ENCODE measurements around the gene IQCH.
A peak's percentile ranks its signal among the peaks of the same experiment; 100 is the strongest.

Gene IQCH

DNA sequence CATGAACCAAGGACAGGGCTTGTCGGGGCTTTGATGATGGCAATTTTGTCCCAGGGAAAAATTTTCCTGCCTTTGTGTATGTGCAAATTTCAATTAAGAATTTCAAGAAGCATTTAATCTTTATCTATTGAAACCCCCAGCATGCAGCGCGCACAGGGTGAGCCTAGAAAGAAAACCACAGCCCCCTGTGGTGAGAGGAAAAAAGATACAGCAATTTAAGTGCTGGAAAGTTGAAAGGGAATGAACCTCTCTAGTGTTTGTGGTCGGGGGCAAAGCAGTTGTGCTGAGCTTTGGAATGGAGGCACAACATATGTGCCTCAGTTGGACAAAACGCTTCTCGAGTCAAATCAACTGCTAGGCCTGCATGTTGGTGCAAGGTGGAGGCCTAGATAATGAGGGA is 154.6 kb downstream of the IQCH start:
- TF ChIP-seq, protein P1, sequence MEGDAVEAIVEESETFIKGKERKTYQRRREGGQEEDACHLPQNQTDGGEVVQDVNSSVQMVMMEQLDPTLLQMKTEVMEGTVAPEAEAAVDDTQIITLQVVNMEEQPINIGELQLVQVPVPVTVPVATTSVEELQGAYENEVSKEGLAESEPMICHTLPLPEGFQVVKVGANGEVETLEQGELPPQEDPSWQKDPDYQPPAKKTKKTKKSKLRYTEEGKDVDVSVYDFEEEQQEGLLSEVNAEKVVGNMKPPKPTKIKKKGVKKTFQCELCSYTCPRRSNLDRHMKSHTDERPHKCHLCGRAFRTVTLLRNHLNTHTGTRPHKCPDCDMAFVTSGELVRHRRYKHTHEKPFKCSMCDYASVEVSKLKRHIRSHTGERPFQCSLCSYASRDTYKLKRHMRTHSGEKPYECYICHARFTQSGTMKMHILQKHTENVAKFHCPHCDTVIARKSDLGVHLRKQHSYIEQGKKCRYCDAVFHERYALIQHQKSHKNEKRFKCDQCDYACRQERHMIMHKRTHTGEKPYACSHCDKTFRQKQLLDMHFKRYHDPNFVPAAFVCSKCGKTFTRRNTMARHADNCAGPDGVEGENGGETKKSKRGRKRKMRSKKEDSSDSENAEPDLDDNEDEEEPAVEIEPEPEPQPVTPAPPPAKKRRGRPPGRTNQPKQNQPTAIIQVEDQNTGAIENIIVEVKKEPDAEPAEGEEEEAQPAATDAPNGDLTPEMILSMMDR (IDR thresholded peaks at IDR 0.05; ENCODE audit: low read depth, low read length, missing control alignments), result no peak
- H3K4me3 ChIP-seq (ENCODE audit: low read depth, low read length), result no peak overlapping the region
- DNase-seq (ENCODE audit: low read depth), result no peak
- in situ Hi-C loops (cut with HindIII; ENCODE audit: low sequenced_read_pairs), result no loop called here

DNA sequence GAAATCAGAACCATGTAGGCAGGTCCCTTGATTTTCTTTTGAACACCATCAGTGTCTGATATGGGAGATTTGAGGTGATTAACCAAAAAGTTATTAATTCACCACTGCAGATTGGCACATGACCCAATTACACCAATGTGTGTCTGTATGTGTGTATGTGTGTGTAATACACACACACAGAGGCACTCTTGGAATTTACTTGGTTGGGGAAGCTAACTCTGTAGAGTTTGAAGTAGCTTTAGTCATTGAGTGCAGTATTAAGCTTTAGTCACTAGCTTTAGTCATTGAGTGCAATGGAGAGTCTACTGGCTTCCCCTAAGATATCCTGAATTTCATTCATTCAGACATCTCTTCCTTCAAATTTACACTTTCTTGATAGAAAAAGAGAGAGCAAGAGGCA is 156.9 kb downstream of the IQCH start:
- no peak for DNase-seq (ENCODE audit: low read depth)
- H3K4me3 ChIP-seq (ENCODE audit: low read depth, low read length), result no peak overlapping the region
- TF ChIP-seq, protein P1 (IDR thresholded peaks at IDR 0.05; ENCODE audit: low read depth, low read length, missing control alignments), result no peak
- in situ Hi-C loops (cut with HindIII; ENCODE audit: low sequenced_read_pairs), result no loop called here

DNA sequence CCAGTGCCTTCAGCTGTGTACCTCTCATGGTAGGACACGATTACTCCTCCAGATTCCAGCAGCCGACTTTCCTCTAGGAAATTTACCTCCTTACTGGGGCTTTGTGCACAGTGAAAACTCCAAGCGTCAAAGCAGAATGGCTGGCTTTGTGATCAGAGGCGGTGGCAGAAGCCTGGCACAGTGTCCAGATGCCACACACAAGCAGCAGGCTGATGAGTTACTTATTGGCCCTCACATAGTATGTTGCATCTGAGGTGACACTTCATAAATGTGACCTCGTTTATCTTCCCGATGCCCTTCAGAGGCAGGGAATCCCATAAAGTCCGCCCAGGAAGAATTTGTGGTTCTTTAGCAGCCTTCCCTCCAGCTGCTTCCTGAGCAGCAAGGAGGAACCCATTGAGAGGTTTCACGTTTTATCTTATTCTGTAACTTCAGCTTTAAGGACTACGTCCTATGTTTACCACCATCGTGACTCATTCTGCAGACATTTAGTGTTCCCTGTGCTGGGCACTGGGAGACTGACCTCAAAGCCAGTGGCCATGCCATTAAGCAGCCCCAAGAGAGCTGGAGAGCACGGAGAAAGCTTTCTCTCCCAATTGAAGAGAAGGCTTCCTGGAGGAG is 159.3 kb downstream of the IQCH start:
- peak; percentile 11 for DNase-seq (ENCODE audit: low read depth)
- in situ Hi-C loops (cut with HindIII; ENCODE audit: low sequenced_read_pairs), result no loop called here
- TF ChIP-seq, protein P1 (IDR thresholded peaks at IDR 0.05; ENCODE audit: low read depth, low read length, missing control alignments), result no peak
- H3K4me3 ChIP-seq (ENCODE audit: low read depth, low read length), result no peak overlapping the region

DNA sequence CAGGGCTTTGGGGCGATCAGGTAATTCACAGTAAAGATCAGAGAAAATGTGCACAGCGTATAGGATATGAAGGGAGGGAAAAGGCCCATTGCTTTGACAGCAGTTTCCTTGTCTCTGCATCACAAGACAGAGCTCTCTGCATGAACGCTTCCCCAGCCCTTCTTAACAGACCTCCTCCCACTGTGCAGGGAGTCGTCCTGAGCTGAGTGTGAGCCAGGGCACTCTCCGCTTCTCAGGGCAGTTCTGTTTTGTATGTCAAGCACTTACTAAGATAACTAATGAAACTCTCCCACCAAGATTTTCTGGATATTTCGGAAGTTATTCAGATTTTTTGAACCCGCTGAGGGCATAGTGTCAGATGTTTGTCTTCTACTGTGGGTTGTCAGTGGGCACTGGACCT is 160.6 kb downstream of the IQCH start:
- in situ Hi-C loops (cut with HindIII; ENCODE audit: low sequenced_read_pairs), result no loop called here
- TF ChIP-seq, protein P1 (IDR thresholded peaks at IDR 0.05; ENCODE audit: low read depth, low read length, missing control alignments), result no peak
- H3K4me3 ChIP-seq (ENCODE audit: low read depth, low read length), result no peak overlapping the region
- DNase-seq (ENCODE audit: low read depth), result no peak

DNA sequence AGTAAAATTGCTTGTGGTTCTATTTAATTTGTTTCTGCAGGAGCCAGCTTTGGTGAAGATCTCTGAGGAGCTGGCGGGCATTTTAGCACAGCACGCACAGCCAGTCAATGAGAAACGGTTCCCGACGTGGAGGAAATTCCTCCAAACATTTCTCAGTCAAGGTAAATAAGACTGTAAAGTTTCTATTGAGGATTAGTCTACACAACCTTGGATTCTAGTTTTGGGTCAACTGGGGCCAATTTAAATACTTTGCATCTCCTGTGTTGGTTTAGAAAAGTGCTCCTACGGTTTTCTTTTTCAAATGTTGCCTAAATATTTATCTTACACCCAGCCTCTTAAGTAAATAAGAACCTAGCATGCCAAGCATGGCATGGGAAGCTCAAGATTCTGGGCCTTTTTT is 162.3 kb downstream of the IQCH start:
- no peak for DNase-seq (ENCODE audit: low read depth)
- in situ Hi-C loops (cut with HindIII; ENCODE audit: low sequenced_read_pairs), result no loop called here
- TF ChIP-seq, protein P1 (IDR thresholded peaks at IDR 0.05; ENCODE audit: low read depth, low read length, missing control alignments), result no peak
- no peak overlapping the region for H3K4me3 ChIP-seq (ENCODE audit: low read depth, low read length)

DNA sequence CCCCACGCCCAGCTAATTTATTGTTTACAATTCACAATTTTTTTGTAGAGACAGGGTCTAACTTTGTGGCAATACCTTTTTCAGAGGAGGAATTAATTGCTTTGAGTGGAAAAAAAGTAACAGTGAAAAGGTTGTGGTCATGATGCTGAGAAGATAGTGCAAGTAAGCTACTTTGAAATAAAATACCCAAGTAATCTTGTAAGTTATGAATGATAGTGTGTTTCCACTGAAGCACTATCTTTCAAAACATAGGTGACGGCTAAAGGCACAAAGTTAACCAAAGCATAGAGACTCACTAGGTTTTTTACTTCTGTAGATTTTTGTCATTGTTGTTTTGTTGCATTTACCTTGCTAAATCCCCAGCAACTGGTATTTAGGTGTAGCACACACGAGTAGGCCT is 165.1 kb downstream of the IQCH start:
- no peak for DNase-seq (ENCODE audit: low read depth)
- TF ChIP-seq, protein P1 (IDR thresholded peaks at IDR 0.05; ENCODE audit: low read depth, low read length, missing control alignments), result no peak
- H3K4me3 ChIP-seq (ENCODE audit: low read depth, low read length), result no peak overlapping the region
- in situ Hi-C loops (cut with HindIII; ENCODE audit: low sequenced_read_pairs), result no loop called here
